H1 (cell line): Measurements from ENCODE around the gene SYNJ2. TPM values are rescaled to one million over a fixed set of nuclear protein-coding genes. Genes with fewer than 3 reads are reported as not detected.

ENCODE experiments used
- CTCF ChIA-PET: fragments of 300-600 bp; sonication (Branson Sonifier 250); formaldehyde crosslinking; loops from one replicate; lab custom pipeline; 2021; ENCODE audit not compliant: partially characterized antibody; lab: Charles Lee
- POLR2A ChIA-PET: fragments of 300-600 bp; sonication (Branson Sonifier 250); formaldehyde crosslinking; loops from one replicate; lab custom pipeline; 2021; ENCODE audit warnings: inconsistent platforms; ENCODE audit not compliant: partially characterized antibody; lab: Charles Lee
- DNase-seq, 2 experiments: peaks; one replicate each; pipeline versions ENCODE4 v3.0.0 to v3.0.0-alpha.2; 2010 to 2022; ENCODE audit warnings: low spot score in 2 of 2, low read depth in 1 of 2, mixed read lengths in 1 of 2
- FAIRE-seq: peaks from 2 replicates; lab custom pipeline; 2011; peaks lifted over from hg19 to GRCh38; lab: Jason Lieb, UNC
- H2AFZ ChIP-seq: 2 replicates; pipeline ENCODE4 v1.8.1; 2012; ENCODE audit warnings: low read length, inconsistent platforms
- H2AK5ac ChIP-seq: 2 replicates; pipeline ENCODE4 v1.6.1; 2013; ENCODE audit warnings: low read depth, low read length
- H2BK120ac ChIP-seq: replicated peaks from 2 replicates; pipeline ENCODE3; 2013; ENCODE audit warnings: low read depth, low read length, inconsistent platforms
- H2BK12ac ChIP-seq: 2 replicates; pipeline ENCODE4 v1.6.1; 2013; ENCODE audit warnings: low read depth, low read length
- H2BK15ac ChIP-seq: 2 replicates; pipeline ENCODE4 v1.6.1; 2013; ENCODE audit warnings: low read length
- H2BK20ac ChIP-seq: 2 replicates; pipeline ENCODE4 v1.6.1; 2013; ENCODE audit warnings: low read length
- H2BK5ac ChIP-seq: 2 replicates; pipeline ENCODE4 v1.6.1; 2013; ENCODE audit warnings: low read depth, low read length
- H3K14ac ChIP-seq: 2 replicates; pipeline ENCODE4 v1.6.1; 2013; ENCODE audit warnings: inconsistent platforms; ENCODE audit not compliant: insufficient read length
- H3K18ac ChIP-seq: 2 replicates; pipeline ENCODE4 v1.6.1; 2013; ENCODE audit warnings: low read length; ENCODE audit errors: extremely low read depth
- H3K23ac ChIP-seq: 2 replicates; pipeline ENCODE4 v1.6.1; 2013; ENCODE audit warnings: inconsistent platforms; ENCODE audit not compliant: insufficient read length
- H3K23me2 ChIP-seq: 2 replicates; pipeline ENCODE4 v1.6.1; 2013; ENCODE audit warnings: low read depth, low read length
- H3K27ac ChIP-seq: 2 replicates; pipeline ENCODE4 v1.6.1; 2011; ENCODE audit warnings: low read depth, low read length, inconsistent platforms
- H3K27me3 ChIP-seq, 4 experiments: replicated peaks in 1 of 4; 1 replicate in 1 of 4; 2 replicates in 3 of 4; pipeline versions ENCODE4 v1.6.1 to v1.8.1; 2011 to 2013; ENCODE audit warnings: low read length in 3 of 4, mild to moderate bottlenecking in 3 of 4, inconsistent platforms in 2 of 4, mixed read lengths in 2 of 4, moderate library complexity in 1 of 4; ENCODE audit not compliant: control insufficient read depth in 3 of 4, insufficient read depth in 3 of 4; ENCODE audit errors: extremely low read depth in 1 of 4
- H3K36me3 ChIP-seq, 4 experiments: 2 replicates each; pipeline versions ENCODE4 v1.6.1 to v1.8.1; 2011 to 2013; ENCODE audit warnings: mild to moderate bottlenecking in 4 of 4, low read length in 3 of 4, moderate library complexity in 2 of 4, control low read depth in 1 of 4, inconsistent platforms in 1 of 4; ENCODE audit not compliant: insufficient read depth in 4 of 4, control insufficient read depth in 2 of 4
- H3K4ac ChIP-seq: replicated peaks from 2 replicates; pipeline ENCODE3; 2013; ENCODE audit warnings: low read length, low read depth, mixed read lengths, inconsistent platforms; ENCODE audit not compliant: insufficient read length
- H3K4me1 ChIP-seq, 4 experiments: replicated peaks in 1 of 4; 1 replicate in 1 of 4; 2 replicates in 3 of 4; pipeline versions ENCODE4 v1.6.1 to v1.8.1; 2011 to 2013; ENCODE audit warnings: low read length in 3 of 4, inconsistent platforms in 2 of 4, mixed read lengths in 1 of 4; ENCODE audit not compliant: insufficient read depth in 4 of 4, control insufficient read depth in 3 of 4
- H3K4me2 ChIP-seq, 2 experiments: 2 replicates each; pipeline versions ENCODE4 v1.6.1 to v1.8.1; 2011 to 2013; ENCODE audit warnings: low read depth in 2 of 2, low read length in 2 of 2, control low read depth in 1 of 2, inconsistent platforms in 1 of 2, mild to moderate bottlenecking in 1 of 2; ENCODE audit not compliant: insufficient read depth in 1 of 2
- H3K4me3 ChIP-seq, 4 experiments: fragments of 200-600, 300-600 bp in 1 of 4; sonication (generic), shearing (Covaris generic), sonication (Bioruptor Twin) in 1 of 4; 2 replicates each; pipeline versions ENCODE4 v1.5.1 to v1.8.1; 2011 to 2016; ENCODE audit warnings: low read length in 4 of 4, low read depth in 3 of 4, control low read depth in 2 of 4, inconsistent platforms in 2 of 4, mild to moderate bottlenecking in 2 of 4, mixed read lengths in 1 of 4, moderate library complexity in 1 of 4; ENCODE audit not compliant: insufficient read depth in 2 of 4; ENCODE audit errors: extremely low read depth in 1 of 4
- H3K56ac ChIP-seq: replicated peaks from 2 replicates; pipeline ENCODE3; 2013; ENCODE audit warnings: low read depth, mild to moderate bottlenecking, mixed read lengths, low read length, inconsistent platforms; ENCODE audit not compliant: insufficient read length
- H3K79me1 ChIP-seq: 2 replicates; pipeline ENCODE4 v1.6.1; 2013; ENCODE audit warnings: low read depth, low read length, control low read depth
- H3K79me2 ChIP-seq, 2 experiments: 2 replicates each; pipeline versions ENCODE4 v1.6.1 to v1.8.1; 2012 to 2013; ENCODE audit warnings: low read length in 2 of 2, mild to moderate bottlenecking in 2 of 2, inconsistent platforms in 1 of 2; ENCODE audit not compliant: insufficient read depth in 2 of 2, control insufficient read depth in 1 of 2
- H3K9ac ChIP-seq, 4 experiments: replicated peaks in 1 of 4; 1 replicate in 1 of 4; 2 replicates in 3 of 4; pipeline versions ENCODE4 v1.6.1 to v1.8.1; 2011 to 2013; ENCODE audit warnings: low read depth in 3 of 4, low read length in 3 of 4, control low read depth in 2 of 4, mild to moderate bottlenecking in 2 of 4, moderate library complexity in 2 of 4, inconsistent platforms in 1 of 4; ENCODE audit errors: extremely low read depth in 1 of 4
- H3K9me3 ChIP-seq, 2 experiments: 2 replicates each; pipeline versions ENCODE4 v1.6.1 to v1.8.1; 2012 to 2013; ENCODE audit warnings: mild to moderate bottlenecking in 2 of 2, moderate library complexity in 2 of 2, control low read depth in 1 of 2, inconsistent platforms in 1 of 2, low read depth in 1 of 2, low read length in 1 of 2, mixed read lengths in 1 of 2; ENCODE audit not compliant: insufficient read depth in 2 of 2
- H4K20me1 ChIP-seq, 2 experiments: replicated peaks in 1 of 2; 2 replicates each; pipeline versions ENCODE3 to v1.8.1; 2011 to 2013; ENCODE audit warnings: inconsistent platforms in 2 of 2, low read length in 2 of 2, mild to moderate bottlenecking in 1 of 2; ENCODE audit not compliant: insufficient read depth in 2 of 2, control insufficient read depth in 1 of 2
- H4K5ac ChIP-seq: 2 replicates; pipeline ENCODE4 v1.6.1; 2013; ENCODE audit warnings: low read length, low read depth, mixed read lengths, inconsistent platforms; ENCODE audit not compliant: insufficient read length
- H4K8ac ChIP-seq: 2 replicates; pipeline ENCODE4 v1.8.0; 2013; ENCODE audit warnings: mild to moderate bottlenecking, moderate library complexity, low read length, inconsistent platforms; ENCODE audit not compliant: insufficient read depth; ENCODE audit errors: extremely low read depth
- H4K91ac ChIP-seq: replicated peaks from 2 replicates; pipeline ENCODE3; 2013; ENCODE audit warnings: low read length, mixed read lengths, inconsistent platforms; ENCODE audit not compliant: insufficient read length
- PHF8 ChIP-seq: fragments of 200-600 bp; sonication (generic); conservative IDR thresholded peaks from 2 replicates; pipeline ENCODE4 v1.7.1; 2012; ENCODE audit warnings: low read depth, mild to moderate bottlenecking, inconsistent platforms, low read length, moderate library complexity
- TAF1 ChIP-seq: IDR thresholded peaks from 2 replicates; pipeline ENCODE4 v1.6.1; 2011; ENCODE audit warnings: mild to moderate bottlenecking, low read depth, low read length
- WGBS, 2 experiments: shearing (Covaris generic) in 1 of 2; methylation state at CpG; one replicate each; pipeline versions ENCODE4 v1.1.6 to v1.1.7; 2013 to 2015; ENCODE audit warnings: low lambda C conversion rate in 2 of 2, mixed read lengths in 2 of 2, inconsistent platforms in 1 of 2, low coverage in 1 of 2, missing lambda C conversion rate in 1 of 2; ENCODE audit not compliant: insufficient replicate concordance in 2 of 2, insufficient coverage in 1 of 2, insufficient read length in 1 of 2; ENCODE audit errors: extremely low coverage in 1 of 2, missing lambda C conversion rate in 1 of 2; 5-methylcytosine and 5-hydroxymethylcytosine counted together
- long read RNA-seq, 2 experiments: library from RNA in 1 of 2; library from capped mRNA in 1 of 2; stranded (forward); transcript quantifications; one replicate each; pipeline ENCODE4 v2.0.0, GENCODE V29; 2021; ENCODE audit warnings: inconsistent platforms in 1 of 2
- polyA minus RNA-seq, 3 experiments: library from RNA; depleted of rRNA, polyadenylated mRNA; stranded (reverse); fragments of >200 nt; gene quantifications; 1 replicate in 2 of 3; 2 replicates in 1 of 3; pipeline ENCODE4 v1.2.3, GENCODE V29; 2011
- polyA plus RNA-seq, 7 experiments: library from polyadenylated mRNA; depleted of rRNA in 3 of 7; stranded (reverse) in 5 of 7; unstranded in 2 of 7; fragments of >200 nt in 5 of 7; fragments of 200-250 nt in 2 of 7; gene quantifications; 1 replicate in 5 of 7; 2 replicates in 1 of 7; 4 replicates in 1 of 7; pipeline versions ENCODE4 v1.2.1 to v1.2.3, GENCODE V29; 2011 to 2013; ENCODE audit warnings: missing spikeins in 2 of 7, mixed read lengths in 2 of 7
- total RNA-seq: library from RNA; stranded (reverse); fragmentation: NEBNext Ultra II Directional; extraction: Animal tissue kit (Norgen Biotek cat#: 25700); gene quantifications from 2 replicates; pipeline ENCODE4 v1.2.1, GENCODE V29; 2021

Gene SYNJ2, protein sequence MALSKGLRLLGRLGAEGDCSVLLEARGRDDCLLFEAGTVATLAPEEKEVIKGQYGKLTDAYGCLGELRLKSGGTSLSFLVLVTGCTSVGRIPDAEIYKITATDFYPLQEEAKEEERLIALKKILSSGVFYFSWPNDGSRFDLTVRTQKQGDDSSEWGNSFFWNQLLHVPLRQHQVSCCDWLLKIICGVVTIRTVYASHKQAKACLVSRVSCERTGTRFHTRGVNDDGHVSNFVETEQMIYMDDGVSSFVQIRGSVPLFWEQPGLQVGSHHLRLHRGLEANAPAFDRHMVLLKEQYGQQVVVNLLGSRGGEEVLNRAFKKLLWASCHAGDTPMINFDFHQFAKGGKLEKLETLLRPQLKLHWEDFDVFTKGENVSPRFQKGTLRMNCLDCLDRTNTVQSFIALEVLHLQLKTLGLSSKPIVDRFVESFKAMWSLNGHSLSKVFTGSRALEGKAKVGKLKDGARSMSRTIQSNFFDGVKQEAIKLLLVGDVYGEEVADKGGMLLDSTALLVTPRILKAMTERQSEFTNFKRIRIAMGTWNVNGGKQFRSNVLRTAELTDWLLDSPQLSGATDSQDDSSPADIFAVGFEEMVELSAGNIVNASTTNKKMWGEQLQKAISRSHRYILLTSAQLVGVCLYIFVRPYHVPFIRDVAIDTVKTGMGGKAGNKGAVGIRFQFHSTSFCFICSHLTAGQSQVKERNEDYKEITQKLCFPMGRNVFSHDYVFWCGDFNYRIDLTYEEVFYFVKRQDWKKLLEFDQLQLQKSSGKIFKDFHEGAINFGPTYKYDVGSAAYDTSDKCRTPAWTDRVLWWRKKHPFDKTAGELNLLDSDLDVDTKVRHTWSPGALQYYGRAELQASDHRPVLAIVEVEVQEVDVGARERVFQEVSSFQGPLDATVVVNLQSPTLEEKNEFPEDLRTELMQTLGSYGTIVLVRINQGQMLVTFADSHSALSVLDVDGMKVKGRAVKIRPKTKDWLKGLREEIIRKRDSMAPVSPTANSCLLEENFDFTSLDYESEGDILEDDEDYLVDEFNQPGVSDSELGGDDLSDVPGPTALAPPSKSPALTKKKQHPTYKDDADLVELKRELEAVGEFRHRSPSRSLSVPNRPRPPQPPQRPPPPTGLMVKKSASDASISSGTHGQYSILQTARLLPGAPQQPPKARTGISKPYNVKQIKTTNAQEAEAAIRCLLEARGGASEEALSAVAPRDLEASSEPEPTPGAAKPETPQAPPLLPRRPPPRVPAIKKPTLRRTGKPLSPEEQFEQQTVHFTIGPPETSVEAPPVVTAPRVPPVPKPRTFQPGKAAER (N-terminal part only)
- total RNA-seq, result 13.5 and 13.9 TPM in 2 replicates
- polyA plus RNA-seq (2011; rRNA removed), result 3.7 TPM in 2 replicates
- polyA plus RNA-seq (2011; cell fraction: cytosol; rRNA removed), result 3.4 TPM
- polyA plus RNA-seq (2011; cell fraction: nucleus; rRNA removed), result 8.0 TPM
- 4.8 to 6.4 TPM (median 5.5 TPM) in 4 replicates for polyA plus RNA-seq (2012, experiment 1 of 2)
- 2.3 TPM for polyA plus RNA-seq (2012, experiment 2 of 2)
- 6.1 TPM for polyA plus RNA-seq (2013, experiment 1 of 2)
- polyA plus RNA-seq (2013, experiment 2 of 2), result 5.8 TPM
- 8.9 and 9.5 TPM in 2 replicates for polyA minus RNA-seq (2011; rRNA and poly(A)+ RNA removed)
- 5.3 TPM for polyA minus RNA-seq (2011; cell fraction: cytosol; rRNA and poly(A)+ RNA removed)
- polyA minus RNA-seq (2011; cell fraction: nucleus; rRNA and poly(A)+ RNA removed), result 6.2 TPM
- long read RNA-seq, experiment 1, partial matches to known transcripts, result 3 of 14 reads
- long read RNA-seq, experiment 1, other reads (novel, unspliced or antisense), result 8 of 14 reads
- long read RNA-seq, experiment 2, partial matches to known transcripts, result 1 of 2 reads
- long read RNA-seq, experiment 2, other reads (novel, unspliced or antisense), result 1 of 2 reads

DNA sequence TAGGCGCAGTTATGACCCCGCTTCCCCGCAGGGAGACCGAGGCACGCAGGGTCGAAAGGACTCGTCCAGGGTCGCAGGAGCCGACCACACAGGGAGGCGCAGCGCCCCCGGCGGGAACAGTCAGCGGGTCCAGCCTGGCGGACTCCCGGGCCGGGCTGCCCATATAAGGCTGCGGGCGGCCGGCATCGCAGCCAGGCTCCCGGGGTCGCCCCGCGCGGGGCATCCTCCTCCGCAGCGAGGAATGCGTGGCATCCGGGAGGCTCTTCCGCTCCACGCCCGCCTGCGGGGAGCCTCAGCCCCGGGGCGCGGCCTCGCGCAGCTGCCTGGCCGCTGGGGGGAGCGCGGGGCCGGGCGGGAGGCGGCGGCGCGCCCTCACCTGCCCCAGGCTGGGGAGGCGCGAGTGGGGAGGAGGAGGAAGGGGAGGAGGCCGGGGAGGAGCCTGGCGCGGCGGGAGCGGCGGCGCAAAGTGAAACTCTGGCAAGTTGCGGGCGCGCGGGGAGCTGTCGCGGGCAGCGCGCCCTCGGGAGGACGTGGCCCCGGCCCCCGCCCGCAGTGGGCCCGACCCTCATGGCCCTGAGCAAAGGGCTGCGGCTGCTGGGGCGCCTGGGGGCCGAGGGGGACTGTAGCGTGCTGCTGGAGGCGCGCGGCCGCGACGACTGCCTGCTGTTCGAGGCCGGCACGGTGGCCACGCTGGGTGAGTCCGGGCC is at the start of gene SYNJ2:
SYNJ2 (plus strand) TSS at position 469 of the 707 bp plus-strand sequence; CDS start at position 568, 99 bp downstream.
- 2% methylated on average over 29 of the region's 86 CpGs; no CpG with 5 or more reads in 1 of the 2 experiments for WGBS, 2 experiments
- TF ChIP-seq PHF8 (peak; percentile 65), TAF1 (peak; percentile 30; the same call in 1 of the 2 replicates)

More for the DNA sequence above, at the start of gene SYNJ2:
- Histone ChIP-seq H4K91ac (peak within 1 kb of the TSS; percentile 44), H3K4me1 (peaks cover 4 to 24% (median 20%) of the 10 kb centered on the region in 4 experiments), H3K27me3 (peaks cover 0 to 16% (median 11%) of the 10 kb centered on the region in 4 experiments; a peak in 5 of 7 replicates), H2BK15ac (peak within 1 kb of the TSS; percentile 90; the same call in 1 of the 2 replicates), H2BK12ac (peak within 1 kb of the TSS; percentile 78), H4K5ac (no peak within 1 kb of the TSS), H3K4ac (peak within 1 kb of the TSS; percentile 75), H2AK5ac (0 out of 2 replicates have a peak within 1 kb of the TSS, but pooled peaks have one; percentile 79), H3K56ac (no peak within 1 kb of the TSS), H3K79me2 (peaks cover 0 to 18% of the 10 kb centered on the region in 2 experiments; a peak in 2 of 4 replicates), H4K8ac (peak within 1 kb of the TSS; percentile 81; the same call in 1 of the 2 replicates), H3K18ac (peak within 1 kb of the TSS; percentile 73), H3K14ac (no peak within 1 kb of the TSS), H3K27ac (peak within 1 kb of the TSS; percentile 75; the same call in 1 of the 2 replicates), H3K4me3 (peak within 1 kb of the TSS; percentile 50 to 81 (median 62)), H3K23ac (no peak within 1 kb of the TSS), H4K20me1 (no peaks in the 10 kb centered on the region), H2AFZ (peak within 1 kb of the TSS; percentile 93), H3K36me3 (no peaks in the 10 kb centered on the region), H2BK120ac (no peak within 1 kb of the TSS), H3K9me3 (no peaks in the 10 kb centered on the region), H2BK5ac (peak within 1 kb of the TSS; percentile 44; the same call in 1 of the 2 replicates), H3K4me2 (peak within 1 kb of the TSS; percentile 65 to 89), H2BK20ac (peak within 1 kb of the TSS; percentile 24; the same call in 1 of the 2 replicates), H3K23me2 (peaks cover 5% of the 10 kb centered on the region; the same call in 1 of the 2 replicates), H3K79me1 (no peaks in the 10 kb centered on the region; the same call in 1 of the 2 replicates), H3K9ac (peak within 1 kb of the TSS in 3 of 4 experiments; percentile 39 to 80 (median 57); a peak in 4 of 7 replicates)
- ChIA-PET CTCF (interaction anchor here (0.9 to 1.6 kb wide), 3 partner anchors 16 to 91 kb away, joined by 3 to 4 read pairs (median 4); no protein-coding TSS in a partner anchor), POLR2A (interaction anchor here (0.6 to 3.5 kb wide), 4 partner anchors 8 to 171 kb away, joined by 3 to 12 read pairs (median 8); no protein-coding TSS in a partner anchor)
- DNase-seq, result peak; percentile 57 to 82
- no peak for FAIRE-seq
